Motor neuron (in vitro differentiated cells): ENCODE measurements around the gene CCDC33. TPM values are rescaled to one million over a fixed set of nuclear protein-coding genes. Genes with fewer than 3 reads are reported as not detected.
"Not testable (repeated sequence)": the region's sequence is repeated elsewhere in the genome, so short reads cannot be mapped to it uniquely, and the experiment has no call there.

Source experiments
- ATAC-seq, 8 experiments: fragments of 200-7000 bp; cut with Tn5 transposase; replicated peaks in 6 of 8; 2 replicates each; pipeline ENCODE4 v1.8.0; 2021; ENCODE audit warnings: mild to moderate bottlenecking in 8 of 8, moderate library complexity in 8 of 8
- H3K27ac ChIP-seq, 2 donors: fragments of 250-450 bp; sonication (Bioruptor Pico); 2 replicates each; pipeline ENCODE4 v1.9.0; 2021; ENCODE audit warnings: antibody characterized with exemption in 2 of 2, mild to moderate bottlenecking in 2 of 2, moderate library complexity in 1 of 2
- H3K4me1 ChIP-seq, 2 donors: fragments of 250-450 bp; sonication (Bioruptor Pico); replicated peaks in 1 of 2; 2 replicates each; pipeline ENCODE4 v1.6.1; 2021; ENCODE audit warnings: antibody characterized with exemption in 2 of 2, mild to moderate bottlenecking in 2 of 2, moderate library complexity in 1 of 2
- H3K4me3 ChIP-seq, 5 donors: fragments of 250-450 bp; sonication (Bioruptor Pico); 2 replicates each; pipeline ENCODE4 v1.9.0; 2021; ENCODE audit warnings: antibody characterized with exemption in 5 of 5, mild to moderate bottlenecking in 5 of 5, moderate library complexity in 4 of 5
- WGBS, 10 experiments: fragments of 450-650 bp; shearing (Covaris generic); methylation state at CpG; one replicate each; pipeline ENCODE4 v1.0.0; 2022; 5-methylcytosine and 5-hydroxymethylcytosine counted together
- in situ Hi-C, 9 experiments: fragments of 400-800 bp; cut with MboI; loops; one replicate each; pipeline ENCODE4 v1.15.0; 2021; ENCODE audit warnings: low sequenced_read_pairs in 9 of 9, low pct_unique_long_range_greater_than_20kb in 2 of 9; ENCODE audit not compliant: unreplicated experiment in 9 of 9
- total RNA-seq, 8 experiments: library from RNA; unstranded; fragments of 300-600 nt; gene quantifications; 2 replicates each; pipeline versions ENCODE4 v1.2.3 to v1.2.4, GENCODE V29; 2022

Gene CCDC33
- total RNA-seq, 8 experiments from 2014 or later: 0.66 to 18.3 (median 6.2) TPM

- ATAC-seq: no peak
- 40 to 100% (median 84%) methylated on average over 1 to 11 of the region's 14 CpGs; no CpG with 5 or more reads in 2 of the 10 experiments for WGBS, 10 experiments
- no peak overlapping the region for H3K27ac ChIP-seq
Observed at GRCh38 chr15:74343127-74343796, 107.1 kb downstream of the CCDC33 start.

GRCh38 chr15:74343797-74344127, 107.6 kb downstream of the CCDC33 start:
- no peaks in the 10 kb centered on the region for H3K4me1 ChIP-seq
- WGBS, 10 experiments: 64 to 100% (median 79%) methylated on average over 1 to 3 of the region's 8 CpGs; no CpG with 5 or more reads in 6 of the 10 experiments
- in situ Hi-C loops: loop anchor here in 1 of 9 experiments (25.0 kb wide), 1 partner anchor 381 kb away; no protein-coding TSS in a partner anchor
- no peak overlapping the region for H3K4me3 ChIP-seq
- no peak overlapping the region for H3K27ac ChIP-seq
- ATAC-seq: no peak

More at GRCh38 chr15:74343127-74343796, 107.1 kb downstream of the CCDC33 start:
- Histone ChIP-seq H3K4me3 (no peak overlapping the region), H3K4me1 (no peaks in the 10 kb centered on the region)
- in situ Hi-C loops: loop anchor here in 1 of 9 experiments (25.0 kb wide), 1 partner anchor 381 kb away; no protein-coding TSS in a partner anchor

GRCh38 chr15:74345051-74345450, 108.9 kb downstream of the CCDC33 start:
- Histone ChIP-seq H3K4me1 (peaks cover 0 to 5% of the 10 kb centered on the region in 2 donors), H3K27ac (no peak overlapping the region), H3K4me3 (no peak overlapping the region)
- ATAC-seq: peak in 1 of 8 experiments; percentile 42
- 0 to 80% (median 75%) methylated on average over 1 to 2 of the region's 10 CpGs; no CpG with 5 or more reads in 6 of the 10 experiments for WGBS, 10 experiments
- in situ Hi-C loops: loop anchor here in 1 of 9 experiments (25.0 kb wide), 1 partner anchor 383 kb away; no protein-coding TSS in a partner anchor

GRCh38 chr15:74347757-74348250, 111.7 kb downstream of the CCDC33 start:
- H3K4me1 ChIP-seq: peaks cover 0 to 8% of the 10 kb centered on the region in 2 donors
- H3K27ac ChIP-seq: no peak overlapping the region
- 72 to 100% (median 80%) methylated on average over 1 to 3 of the region's 13 CpGs; no CpG with 5 or more reads in 5 of the 10 experiments for WGBS, 10 experiments
- in situ Hi-C loops: loop anchor here in 1 of 9 experiments (25.0 kb wide), 1 partner anchor 386 kb away; no protein-coding TSS in a partner anchor
- H3K4me3 ChIP-seq: no peak overlapping the region
- ATAC-seq: no peak

- in situ Hi-C loops: loop anchor here in 1 of 9 experiments (25.0 kb wide), 1 partner anchor 387 kb away; no protein-coding TSS in a partner anchor
- ATAC-seq: peak in 2 of 8 experiments; percentile 25 to 62
Observed at GRCh38 chr15:74349241-74349778, 113.2 kb downstream of the CCDC33 start.

GRCh38 chr15:74350295-74351275, 114.5 kb downstream of the CCDC33 start:
- ATAC-seq: peak in 3 of 8 experiments; percentile 75 to 80 (median 77)
- in situ Hi-C loops: no loop called here
- no peak overlapping the region for H3K4me3 ChIP-seq
- 7 to 100% (median 68%) methylated on average over 1 to 14 of the region's 14 CpGs; no CpG with 5 or more reads in 1 of the 10 experiments for WGBS, 10 experiments
- H3K4me1 ChIP-seq: peaks cover 0 to 10% of the 10 kb centered on the region in 2 donors
- no peak overlapping the region for H3K27ac ChIP-seq

More at GRCh38 chr15:74349241-74349778, 113.2 kb downstream of the CCDC33 start:
- H3K4me1 ChIP-seq: peaks cover 0 to 8% of the 10 kb centered on the region in 2 donors
- WGBS, 10 experiments: 74 to 100% (median 90%) methylated on average over 1 to 3 of the region's 3 CpGs
- no peak overlapping the region for H3K27ac ChIP-seq
- H3K4me3 ChIP-seq: no peak overlapping the region

GRCh38 chr15:74351670-74352069, 115.5 kb downstream of the CCDC33 start:
- H3K4me3 ChIP-seq: no peak overlapping the region
- ATAC-seq: peak in 1 of 8 experiments; percentile 13
- peaks cover 0 to 13% of the 10 kb centered on the region in 2 donors for H3K4me1 ChIP-seq
- H3K27ac ChIP-seq: no peak overlapping the region
- 0 to 83% (median 47%) methylated on average over 1 to 3 of the region's 3 CpGs; no CpG with 5 or more reads in 2 of the 10 experiments for WGBS, 10 experiments
- in situ Hi-C loops: no loop called here

- ATAC-seq: peak in 1 of 8 experiments; percentile 20
- Histone ChIP-seq H3K4me3 (no peak overlapping the region), H3K27ac (no peak overlapping the region), H3K4me1 (peaks cover 0 to 13% of the 10 kb centered on the region in 2 donors)
- WGBS, 10 experiments: 0 to 100% (median 75%) methylated on average over 1 to 3 of the region's 3 CpGs; no CpG with 5 or more reads in 2 of the 10 experiments
- in situ Hi-C loops: no loop called here
Observed at GRCh38 chr15:74352393-74352910, 116.3 kb downstream of the CCDC33 start.

GRCh38 chr15:74353992-74354391, 117.9 kb downstream of the CCDC33 start:
- 80 to 100% methylated on average over 1 to 2 of the region's 2 CpGs; no CpG with 5 or more reads in 8 of the 10 experiments for WGBS, 10 experiments
- in situ Hi-C loops, H3K27ac ChIP-seq, H3K4me3 ChIP-seq: not testable (repeated sequence)
- peaks cover 0 to 13% of the 10 kb centered on the region in 2 donors for H3K4me1 ChIP-seq
- ATAC-seq: peak in 1 of 8 experiments; percentile 18

- in situ Hi-C loops, H3K4me1 ChIP-seq, H3K4me3 ChIP-seq, ATAC-seq, H3K27ac ChIP-seq: not testable (repeated sequence)
- 60 to 100% (median 83%) methylated on average over 1 to 4 of the region's 6 CpGs; no CpG with 5 or more reads in 3 of the 10 experiments for WGBS, 10 experiments
Observed at GRCh38 chr15:74356050-74356449, 119.9 kb downstream of the CCDC33 start.

GRCh38 chr15:74357514-74357913, 121.4 kb downstream of the CCDC33 start:
- H3K4me3 ChIP-seq, H3K27ac ChIP-seq, H3K4me1 ChIP-seq, ATAC-seq, in situ Hi-C loops: not testable (repeated sequence)
- 60 to 100% (median 93%) methylated on average over 1 to 7 of the region's 7 CpGs; no CpG with 5 or more reads in 1 of the 10 experiments for WGBS, 10 experiments

- in situ Hi-C loops, H3K27ac ChIP-seq, H3K4me1 ChIP-seq, ATAC-seq, H3K4me3 ChIP-seq: not testable (repeated sequence)
- WGBS, 10 experiments: 48 to 100% (median 65%) methylated on average over 1 to 5 of the region's 6 CpGs; no CpG with 5 or more reads in 2 of the 10 experiments
Observed at GRCh38 chr15:74359376-74359775, 123.2 kb downstream of the CCDC33 start.
